ENCODE results near the gene NES. TPM values are rescaled to one million over a fixed set of nuclear protein-coding genes. Genes with fewer than 3 reads are reported as not detected.

The NES gene
- total RNA-seq, 4 donors from 2014 or later = 3.5 to 8.0 (median 5.4) TPM

GRCh38 chr1:156684227-156684782, 7.1 kb upstream of the NES start:
- Histone ChIP-seq H3K4me3 (no peak overlapping the region), H3K36me3 (no peaks in the 10 kb centered on the region), H3K4me1 (peaks cover 1 to 23% (median 4%) of the 10 kb centered on the region in 3 donors), H3K27ac (peak overlapping the region in 1 of 4 donors; percentile 39), H3K27me3 (peaks cover 0 to 79% (median 0%) of the 10 kb centered on the region in 4 donors), H3K9me3 (no peaks in the 10 kb centered on the region)
- TF ChIP-seq, protein P1, sequence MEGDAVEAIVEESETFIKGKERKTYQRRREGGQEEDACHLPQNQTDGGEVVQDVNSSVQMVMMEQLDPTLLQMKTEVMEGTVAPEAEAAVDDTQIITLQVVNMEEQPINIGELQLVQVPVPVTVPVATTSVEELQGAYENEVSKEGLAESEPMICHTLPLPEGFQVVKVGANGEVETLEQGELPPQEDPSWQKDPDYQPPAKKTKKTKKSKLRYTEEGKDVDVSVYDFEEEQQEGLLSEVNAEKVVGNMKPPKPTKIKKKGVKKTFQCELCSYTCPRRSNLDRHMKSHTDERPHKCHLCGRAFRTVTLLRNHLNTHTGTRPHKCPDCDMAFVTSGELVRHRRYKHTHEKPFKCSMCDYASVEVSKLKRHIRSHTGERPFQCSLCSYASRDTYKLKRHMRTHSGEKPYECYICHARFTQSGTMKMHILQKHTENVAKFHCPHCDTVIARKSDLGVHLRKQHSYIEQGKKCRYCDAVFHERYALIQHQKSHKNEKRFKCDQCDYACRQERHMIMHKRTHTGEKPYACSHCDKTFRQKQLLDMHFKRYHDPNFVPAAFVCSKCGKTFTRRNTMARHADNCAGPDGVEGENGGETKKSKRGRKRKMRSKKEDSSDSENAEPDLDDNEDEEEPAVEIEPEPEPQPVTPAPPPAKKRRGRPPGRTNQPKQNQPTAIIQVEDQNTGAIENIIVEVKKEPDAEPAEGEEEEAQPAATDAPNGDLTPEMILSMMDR (IDR thresholded peaks at IDR 0.05) = peak in 2 of 6 experiments; percentile 5 to 50
- no peak for TF ChIP-seq POLR2A (IDR thresholded peaks at IDR 0.05)
- WGBS, 2 donors = 27 to 40% methylated on average over 2 to 5 of the region's 5 CpGs
- intact Hi-C loops (cut with DNase I) = no loop called here
- no peak for DNase-seq

- intact Hi-C loops (cut with DNase I) = no loop called here
- 60 to 66% methylated on average over 5 of the region's 5 CpGs for WGBS, 2 donors
- H3K9me3 ChIP-seq = no peaks in the 10 kb centered on the region
- H3K4me3 ChIP-seq = no peak overlapping the region
- peaks cover 2 to 25% (median 2%) of the 10 kb centered on the region in 3 donors for H3K4me1 ChIP-seq
- no peak overlapping the region for H3K27ac ChIP-seq
- no peaks in the 10 kb centered on the region for H3K36me3 ChIP-seq
- DNase-seq = no peak
- H3K27me3 ChIP-seq = peaks cover 0 to 89% (median 0%) of the 10 kb centered on the region in 4 donors
- TF ChIP-seq, protein P1 (IDR thresholded peaks at IDR 0.05) = no peak
- TF ChIP-seq POLR2A (IDR thresholded peaks at IDR 0.05) = no peak
These were observed 5.1 kb upstream of the NES start for GRCh38 chr1:156682166-156682890.

- WGBS, 2 donors = 70 to 79% methylated on average over 5 to 6 of the region's 8 CpGs
- Histone ChIP-seq H3K4me1 (peaks cover 9 to 33% (median 11%) of the 10 kb centered on the region in 3 donors), H3K36me3 (no peaks in the 10 kb centered on the region), H3K27ac (no peak overlapping the region), H3K9me3 (no peaks in the 10 kb centered on the region), H3K27me3 (peaks cover 0 to 91% (median 0%) of the 10 kb centered on the region in 4 donors), H3K4me3 (no peak overlapping the region)
- no peak for DNase-seq
- intact Hi-C loops (cut with DNase I) = no loop called here
- TF ChIP-seq, protein P1 (IDR thresholded peaks at IDR 0.05) = no peak
- no peak for TF ChIP-seq POLR2A (IDR thresholded peaks at IDR 0.05)
These were observed 4.2 kb upstream of the NES start for GRCh38 chr1:156681196-156681960.

DNA sequence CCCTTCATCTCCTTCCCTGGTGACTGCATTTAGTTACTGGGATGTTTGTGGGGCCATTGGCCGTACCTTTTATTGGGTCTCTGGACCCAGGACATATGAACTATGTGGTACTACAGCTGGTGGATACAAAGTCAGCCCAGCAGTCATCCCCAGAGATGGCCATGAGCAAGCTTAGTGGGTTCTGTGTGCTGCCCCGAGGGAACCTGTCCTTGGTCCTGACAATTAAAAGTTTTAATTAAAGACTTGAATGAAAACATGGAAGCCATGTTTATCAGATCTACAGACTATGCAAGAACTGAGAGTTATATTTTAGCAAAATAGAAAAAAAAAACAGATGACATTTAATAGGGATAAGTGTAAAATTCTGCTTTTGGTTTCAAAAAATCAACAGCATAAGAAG, 2.8 kb upstream of the NES start:
- no peaks in the 10 kb centered on the region for H3K9me3 ChIP-seq
- no peak overlapping the region for H3K4me3 ChIP-seq
- no peak for TF ChIP-seq POLR2A (IDR thresholded peaks at IDR 0.05)
- TF ChIP-seq, protein P1 (IDR thresholded peaks at IDR 0.05) = no peak
- no peak for DNase-seq
- intact Hi-C loops (cut with DNase I) = no loop called here
- H3K36me3 ChIP-seq = no peaks in the 10 kb centered on the region
- peaks cover 0 to 91% (median 0%) of the 10 kb centered on the region in 4 donors for H3K27me3 ChIP-seq
- H3K4me1 ChIP-seq = peaks cover 13 to 44% (median 18%) of the 10 kb centered on the region in 3 donors
- WGBS, 2 donors = 43 to 48% methylated on average over 1 to 2 of the region's 2 CpGs
- H3K27ac ChIP-seq = no peak overlapping the region
